Testis (tissue), 2 donors: ENCODE data around the gene DEF6.

Experiments used
- CTCF ChIP-seq, 3 experiments: fragments of 450-650 bp in 2 of 3; fragments of 200-600 bp in 1 of 3; sonication (generic) in 1 of 3; IDR thresholded peaks; one replicate each; pipeline ENCODE4 v1.5.1; 2016 to 2019; ENCODE audit warnings: antibody characterized with exemption in 3 of 3, mild to moderate bottlenecking in 2 of 3, moderate library complexity in 1 of 3
- POLR2A ChIP-seq: fragments of 450-650 bp; IDR thresholded peaks from one replicate; pipeline ENCODE4 v1.6.1; 2017; ENCODE audit warnings: antibody characterized with exemption, mild to moderate bottlenecking, moderate library complexity

DNA sequence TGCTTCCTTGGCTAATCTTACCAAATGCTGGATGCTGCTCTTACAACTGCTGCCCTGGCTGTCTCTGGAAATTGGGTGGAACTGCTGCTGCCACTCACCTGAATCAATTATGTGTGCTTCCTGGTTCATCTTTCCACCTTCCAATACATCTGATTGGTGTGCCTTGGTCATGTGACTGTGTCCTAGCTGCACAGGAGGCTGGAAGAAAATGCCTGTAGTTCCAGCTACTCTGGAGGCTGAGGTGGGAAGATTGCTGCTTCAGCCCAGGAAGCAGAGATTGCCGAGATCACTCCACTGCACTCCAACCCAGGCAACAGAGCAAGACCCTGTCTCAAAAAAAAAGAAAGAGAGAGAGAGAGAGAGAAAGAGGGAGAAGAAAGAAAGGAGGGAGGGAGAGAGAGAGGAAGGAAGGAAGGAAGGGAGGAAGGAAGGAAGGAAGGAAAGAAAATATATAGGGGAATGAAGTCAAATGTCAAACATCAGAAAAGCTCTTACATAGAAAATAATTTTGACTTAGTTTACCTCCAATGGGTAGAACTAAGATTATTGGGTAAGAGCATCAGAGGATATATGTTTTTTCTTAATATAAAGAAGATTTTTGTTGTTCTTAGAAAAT, 30.6 kb downstream of the DEF6 start:
- TF ChIP-seq CTCF (IDR thresholded peaks at IDR 0.05): no peak
- TF ChIP-seq POLR2A: no peak
